HL-60 (cell line): ENCODE data around the gene ADGRG1.

ENCODE experiments used
- CTCF ChIP-seq: IDR thresholded peaks from one replicate; pipeline ENCODE4 v1.5.1; 2011; ENCODE audit warnings: low read length, control low read depth, inconsistent platforms; ENCODE audit not compliant: insufficient read depth
- POLR2AphosphoS5 ChIP-seq: IDR thresholded peaks from 2 replicates; pipeline ENCODE4 v1.6.1; 2012; ENCODE audit warnings: low read depth
- REST ChIP-seq: IDR thresholded peaks from 2 replicates; pipeline ENCODE4 v1.6.1; 2012; ENCODE audit warnings: low read depth; ENCODE audit not compliant: insufficient replicate concordance

- TF ChIP-seq CTCF (no peak), POLR2AphosphoS5 (no peak), REST (no peak)
These were observed 12.2 kb downstream of the ADGRG1 start for GRCh38 chr16:57640612-57641011.
